Activated CD8-positive, alpha-beta T cell treated with anti-CD3 and anti-CD28 coated beads for 36 hours (primary cell): ENCODE measurements around the gene AGAP1. TPM values are rescaled to one million over a fixed set of nuclear protein-coding genes. Genes with fewer than 3 reads are reported as not detected.

ENCODE experiments used
- ATAC-seq: fragments of 200-7000 bp; cut with Tn5 transposase; one replicate; pipeline ENCODE4 v1.10.0; 2021; ENCODE audit warnings: mild to moderate bottlenecking, moderate library complexity
- CTCF ChIA-PET: fragments of 350-600 bp; sonication (Branson Sonifier 250); formaldehyde crosslinking; loops from one replicate; lab custom pipeline; 2021; ENCODE audit warnings: antibody characterized with exemption; lab: Charles Lee
- POLR2A ChIA-PET: fragments of 350-600 bp; sonication (Branson Sonifier 250); formaldehyde crosslinking; loops from one replicate; lab custom pipeline; 2021; ENCODE audit warnings: antibody characterized with exemption; lab: Charles Lee
- DNase-seq: peaks from one replicate; pipeline ENCODE4 v3.0.0-alpha.2; 2020
- H3K27ac Mint-ChIP-seq: one replicate; pipeline ENCODE4 v1.8.0; 2021; ENCODE audit warnings: mild to moderate bottlenecking, mixed read lengths
- H3K27me3 Mint-ChIP-seq: one replicate; pipeline ENCODE4 v1.8.0; 2021; ENCODE audit warnings: mixed read lengths
- H3K36me3 Mint-ChIP-seq: one replicate; pipeline ENCODE4 v1.8.0; 2021; ENCODE audit warnings: low read depth, mixed read lengths
- H3K4me1 Mint-ChIP-seq: one replicate; pipeline ENCODE4 v1.8.0; 2021; ENCODE audit warnings: low read depth, mixed read lengths
- H3K4me3 Mint-ChIP-seq: one replicate; pipeline ENCODE4 v1.8.0; 2021; ENCODE audit warnings: mild to moderate bottlenecking, moderate library complexity, mixed read lengths
- H3K9me3 Mint-ChIP-seq: one replicate; pipeline ENCODE4 v1.8.0; 2021; ENCODE audit warnings: mixed read lengths
- intact Hi-C: fragments of 100-400 bp; cut with micrococcal nuclease; formaldehyde crosslinking; loops from one replicate; pipeline ENCODE4 v1.10.0; 2022
- total RNA-seq, 2 experiments: library from RNA; stranded (reverse); gene quantifications; one replicate each; pipeline ENCODE4 v1.2.3, GENCODE V29; 2021
- TF ChIP-seq, protein P1 (sequence below): fragments of 200-600 bp; IDR thresholded peaks from one replicate; pipeline ENCODE4 v1.8.0; 2022; ENCODE audit warnings: antibody characterized with exemption, mild to moderate bottlenecking

The AGAP1 gene
- total RNA-seq, 2 experiments from 2014 or later: 2.5 to 2.9 TPM

DNA sequence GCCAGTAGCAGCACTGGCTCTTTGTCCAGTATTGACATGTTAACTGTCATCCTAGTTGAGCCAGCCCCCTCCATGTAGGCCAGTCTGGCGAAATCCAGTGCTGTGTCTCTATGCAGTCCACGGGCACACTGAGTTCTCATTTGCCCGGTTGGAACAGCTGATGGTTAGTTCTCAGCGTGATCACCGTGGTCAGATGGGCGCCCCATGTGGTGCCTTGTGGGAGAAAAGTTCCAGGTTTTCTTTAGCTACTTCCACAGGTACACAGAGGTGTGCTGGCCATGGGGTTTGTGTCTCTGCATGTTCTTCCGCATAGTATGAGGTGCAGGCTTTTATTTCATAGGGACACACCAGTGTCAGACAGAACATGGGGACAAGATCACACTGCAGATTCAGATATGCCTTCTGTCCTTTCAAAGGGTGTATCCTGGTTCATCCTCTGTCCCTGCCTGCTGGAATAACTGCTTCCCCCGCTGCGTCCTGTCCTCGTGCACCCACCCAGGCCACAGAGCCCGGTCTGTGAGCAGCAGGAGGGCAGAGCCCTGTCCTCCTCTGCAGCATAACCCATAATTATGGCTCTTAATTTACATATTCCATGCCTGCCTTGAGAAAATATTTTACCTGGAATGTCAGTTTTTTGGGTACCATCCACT, 340.3 kb downstream of the AGAP1 start:
- Mint-ChIP-seq H3K27ac (no peak overlapping the region), H3K36me3 (no peaks in the 10 kb centered on the region), H3K4me3 (no peak overlapping the region), H3K27me3 (peaks cover 1% of the 10 kb centered on the region), H3K4me1 (no peaks in the 10 kb centered on the region), H3K9me3 (no peaks in the 10 kb centered on the region)
- DNase-seq: no peak
- intact Hi-C loops: no loop called here
- TF ChIP-seq, protein P1, sequence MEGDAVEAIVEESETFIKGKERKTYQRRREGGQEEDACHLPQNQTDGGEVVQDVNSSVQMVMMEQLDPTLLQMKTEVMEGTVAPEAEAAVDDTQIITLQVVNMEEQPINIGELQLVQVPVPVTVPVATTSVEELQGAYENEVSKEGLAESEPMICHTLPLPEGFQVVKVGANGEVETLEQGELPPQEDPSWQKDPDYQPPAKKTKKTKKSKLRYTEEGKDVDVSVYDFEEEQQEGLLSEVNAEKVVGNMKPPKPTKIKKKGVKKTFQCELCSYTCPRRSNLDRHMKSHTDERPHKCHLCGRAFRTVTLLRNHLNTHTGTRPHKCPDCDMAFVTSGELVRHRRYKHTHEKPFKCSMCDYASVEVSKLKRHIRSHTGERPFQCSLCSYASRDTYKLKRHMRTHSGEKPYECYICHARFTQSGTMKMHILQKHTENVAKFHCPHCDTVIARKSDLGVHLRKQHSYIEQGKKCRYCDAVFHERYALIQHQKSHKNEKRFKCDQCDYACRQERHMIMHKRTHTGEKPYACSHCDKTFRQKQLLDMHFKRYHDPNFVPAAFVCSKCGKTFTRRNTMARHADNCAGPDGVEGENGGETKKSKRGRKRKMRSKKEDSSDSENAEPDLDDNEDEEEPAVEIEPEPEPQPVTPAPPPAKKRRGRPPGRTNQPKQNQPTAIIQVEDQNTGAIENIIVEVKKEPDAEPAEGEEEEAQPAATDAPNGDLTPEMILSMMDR: no peak
- ChIA-PET CTCF (no interaction called here), POLR2A (no interaction called here)
- no peak for ATAC-seq

DNA sequence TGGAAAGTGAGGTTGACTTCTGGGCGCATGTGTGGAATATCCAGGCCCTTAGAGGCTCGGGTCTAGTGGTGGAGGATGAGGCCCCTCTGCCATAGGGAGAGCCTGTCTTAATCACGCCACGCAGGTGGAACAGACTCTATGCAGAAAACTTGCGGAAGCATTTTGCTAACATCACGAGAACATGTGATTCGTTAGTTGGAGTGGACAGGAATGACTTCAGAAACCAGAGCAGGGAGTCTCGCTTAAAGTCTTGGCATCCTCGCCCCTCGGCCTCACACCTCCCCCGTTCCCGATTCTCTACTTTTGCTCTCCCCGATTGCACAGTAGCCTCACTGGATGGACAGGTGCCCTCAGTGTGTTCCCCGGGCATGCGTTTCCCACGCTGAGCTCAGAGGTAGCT, 340.9 kb downstream of the AGAP1 start:
- DNase-seq (no peak), ATAC-seq (no peak)
- no peaks in the 10 kb centered on the region for H3K9me3 Mint-ChIP-seq
- intact Hi-C loops: no loop called here
- peaks cover 1% of the 10 kb centered on the region for H3K27me3 Mint-ChIP-seq
- no peaks in the 10 kb centered on the region for H3K36me3 Mint-ChIP-seq
- TF ChIP-seq, protein P1: no peak
- H3K27ac Mint-ChIP-seq: no peak overlapping the region
- H3K4me3 Mint-ChIP-seq: no peak overlapping the region
- ChIA-PET POLR2A (no interaction called here), CTCF (no interaction called here)
- H3K4me1 Mint-ChIP-seq: no peaks in the 10 kb centered on the region

DNA sequence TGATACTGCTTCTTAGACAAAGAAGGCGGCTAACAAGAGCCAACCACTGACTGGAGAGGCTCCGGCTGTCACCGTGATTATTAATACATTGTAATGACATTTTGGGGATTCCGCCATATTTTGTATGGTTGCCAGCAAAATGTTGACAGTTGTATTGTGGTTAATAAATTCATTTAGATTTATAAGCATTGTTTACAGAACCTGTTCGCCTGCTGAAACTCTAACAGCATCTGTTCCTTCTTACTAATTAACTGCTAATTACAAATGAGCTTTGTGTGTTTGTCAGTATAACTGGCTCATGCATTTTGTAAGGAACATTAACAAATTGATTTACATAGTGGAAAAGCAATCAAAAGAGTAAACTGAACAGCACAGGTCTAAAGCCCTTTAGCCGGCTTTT, 342.0 kb downstream of the AGAP1 start:
- DNase-seq (no peak), ATAC-seq (no peak)
- TF ChIP-seq, protein P1: no peak
- intact Hi-C loops: no loop called here
- Mint-ChIP-seq H3K27ac (no peak overlapping the region), H3K9me3 (no peaks in the 10 kb centered on the region), H3K4me3 (no peak overlapping the region), H3K36me3 (no peaks in the 10 kb centered on the region), H3K27me3 (peaks cover 1% of the 10 kb centered on the region), H3K4me1 (no peaks in the 10 kb centered on the region)
- ChIA-PET CTCF (interaction anchor here (1.0 kb wide), 1 partner anchor 57 kb away, joined by 3 read pairs; no protein-coding TSS in a partner anchor), POLR2A (no interaction called here)

DNA sequence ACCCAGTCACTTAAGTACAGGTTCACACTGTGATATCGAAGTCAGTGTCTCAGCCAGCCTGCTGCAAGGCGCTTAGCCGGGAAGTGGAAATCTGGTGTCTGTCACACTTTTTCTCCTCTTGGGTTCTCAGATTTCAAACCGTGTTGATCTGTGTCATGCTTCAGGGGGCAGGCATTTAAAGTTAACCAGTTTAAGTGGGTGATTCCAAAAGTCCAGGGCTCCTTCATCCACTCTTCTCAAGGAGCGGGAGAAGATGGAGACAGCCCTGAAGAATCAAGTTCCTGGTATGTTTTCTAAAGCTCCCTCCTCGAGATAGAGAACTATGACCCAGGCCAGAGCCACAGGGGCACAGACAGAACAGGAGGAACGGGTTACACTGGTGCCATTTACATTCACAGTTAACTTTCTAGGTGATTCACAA, 342.7 kb downstream of the AGAP1 start:
- DNase-seq (no peak), ATAC-seq (no peak)
- Mint-ChIP-seq H3K27me3 (peaks cover 1% of the 10 kb centered on the region), H3K27ac (no peak overlapping the region), H3K9me3 (no peaks in the 10 kb centered on the region), H3K36me3 (no peaks in the 10 kb centered on the region), H3K4me1 (no peaks in the 10 kb centered on the region), H3K4me3 (no peak overlapping the region)
- CTCF ChIA-PET: interaction anchor here (1.0 kb wide), 1 partner anchor 58 kb away, joined by 3 read pairs; no protein-coding TSS in a partner anchor
- TF ChIP-seq, protein P1: no peak
- POLR2A ChIA-PET: no interaction called here
- intact Hi-C loops: no loop called here

- Mint-ChIP-seq H3K27ac (no peak overlapping the region), H3K9me3 (no peaks in the 10 kb centered on the region), H3K4me1 (no peaks in the 10 kb centered on the region), H3K4me3 (no peak overlapping the region), H3K27me3 (peaks cover 1% of the 10 kb centered on the region), H3K36me3 (no peaks in the 10 kb centered on the region)
- ATAC-seq (no peak), DNase-seq (no peak)
- intact Hi-C loops: no loop called here
- POLR2A ChIA-PET: no interaction called here
- TF ChIP-seq, protein P1: no peak
- CTCF ChIA-PET: no interaction called here
Measured at GRCh38 chr2:235839226-235839625, 345.4 kb downstream of the AGAP1 start.
